ENCODE data around the gene ZMYND10. TPM values are rescaled to one million over a fixed set of nuclear protein-coding genes. Genes with fewer than 3 reads are reported as not detected.
"Not testable (repeated sequence)": the region's sequence is repeated elsewhere in the genome, so short reads cannot be mapped to it uniquely, and the experiment has no call there.

Gene ZMYND10
- total RNA-seq, 1 experiment from 2014 or later = 0.17 TPM

- DNase-seq (ENCODE audit: low read depth) = no peak
Observed at GRCh38 chr3:50325497-50326181, 19.9 kb downstream of the ZMYND10 start.

- no peak for DNase-seq (ENCODE audit: low read depth)
Observed at GRCh38 chr3:50325113-50325480, 20.4 kb downstream of the ZMYND10 start.

DNA sequence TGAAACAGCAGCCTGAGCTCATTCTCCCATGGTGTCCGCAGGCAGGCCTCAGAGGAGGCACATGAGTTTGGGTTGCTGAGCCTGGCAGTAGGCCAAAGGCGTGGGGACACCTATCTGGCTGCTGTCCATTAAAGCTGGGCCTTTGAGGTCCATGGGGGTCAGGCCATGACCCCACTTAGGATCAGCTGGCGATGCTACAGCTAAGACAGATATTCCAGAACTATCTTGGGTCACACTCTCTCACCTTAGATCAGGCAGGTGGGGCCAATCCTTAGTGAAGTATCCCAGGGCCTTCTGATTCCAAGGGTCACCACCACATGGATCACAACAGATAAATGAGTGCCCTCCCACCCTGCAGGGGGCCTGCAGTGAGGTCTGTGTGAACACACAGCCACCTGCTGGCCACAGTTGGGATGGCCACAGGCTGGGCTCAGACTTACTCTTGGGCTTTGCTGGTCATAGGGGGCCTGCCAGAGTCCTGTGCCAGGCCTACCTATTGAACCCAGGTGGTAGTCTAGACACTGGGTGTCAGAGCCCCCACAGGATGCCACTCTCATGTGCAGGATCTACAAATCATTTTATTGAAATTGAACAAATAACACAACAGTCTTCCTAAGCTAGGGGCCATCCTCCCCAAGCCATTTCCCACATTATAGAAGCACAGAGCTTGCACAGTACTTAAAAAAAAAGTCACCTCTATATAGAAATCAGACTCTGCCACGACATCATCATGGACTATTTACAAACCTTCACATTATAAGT, 21.0 kb downstream of the ZMYND10 start:
- peak; percentile 69 for DNase-seq (ENCODE audit: low read depth)

- DNase-seq (ENCODE audit: low read depth) = no peak
Observed at GRCh38 chr3:50323614-50324199, 21.8 kb downstream of the ZMYND10 start.

DNA sequence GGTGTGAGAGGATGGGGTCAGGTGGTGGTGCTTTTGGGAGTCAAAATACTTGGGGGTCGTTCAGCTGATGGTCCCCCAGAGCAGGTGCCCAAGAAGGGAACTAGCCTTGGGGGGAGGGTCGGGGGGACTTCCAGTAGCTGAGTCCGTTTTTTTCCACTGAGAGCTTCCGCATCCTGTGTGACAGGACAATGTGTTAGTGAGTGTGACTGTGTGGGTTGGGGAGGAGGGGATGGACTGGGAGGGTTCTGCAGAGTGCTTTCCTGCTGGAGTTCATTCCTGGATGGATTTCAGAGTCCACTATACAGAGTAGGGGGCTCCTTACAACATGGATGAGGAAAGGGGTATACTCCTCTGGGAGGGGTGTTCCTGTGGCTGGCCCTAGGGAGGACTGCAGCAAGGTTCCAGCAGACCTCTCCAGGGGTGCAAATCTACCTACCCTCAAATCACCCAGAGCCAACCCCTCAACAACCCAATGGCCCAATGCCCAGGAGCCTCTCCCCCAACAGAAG, 22.4 kb downstream of the ZMYND10 start:
- DNase-seq (ENCODE audit: low read depth) = no peak

GRCh38 chr3:50322386-50323091, 23.0 kb downstream of the ZMYND10 start, which contains the start of gene HYAL2:
TSS of gene HYAL2 (minus strand) at chr3:50322745. CDS start at chr3:50320489, 2,256 bp downstream.
- DNase-seq (ENCODE audit: low read depth) = no peak

- DNase-seq (ENCODE audit: low read depth) = no peak
Observed at GRCh38 chr3:50322115-50322385, 23.5 kb downstream of the ZMYND10 start.

- DNase-seq (ENCODE audit: low read depth) = peak; percentile 88
Observed at GRCh38 chr3:50321336-50322114, 24.0 kb downstream of the ZMYND10 start.

- peak; percentile 71 for DNase-seq (ENCODE audit: low read depth)
Observed at GRCh38 chr3:50320853-50321335, 24.6 kb downstream of the ZMYND10 start.

DNA sequence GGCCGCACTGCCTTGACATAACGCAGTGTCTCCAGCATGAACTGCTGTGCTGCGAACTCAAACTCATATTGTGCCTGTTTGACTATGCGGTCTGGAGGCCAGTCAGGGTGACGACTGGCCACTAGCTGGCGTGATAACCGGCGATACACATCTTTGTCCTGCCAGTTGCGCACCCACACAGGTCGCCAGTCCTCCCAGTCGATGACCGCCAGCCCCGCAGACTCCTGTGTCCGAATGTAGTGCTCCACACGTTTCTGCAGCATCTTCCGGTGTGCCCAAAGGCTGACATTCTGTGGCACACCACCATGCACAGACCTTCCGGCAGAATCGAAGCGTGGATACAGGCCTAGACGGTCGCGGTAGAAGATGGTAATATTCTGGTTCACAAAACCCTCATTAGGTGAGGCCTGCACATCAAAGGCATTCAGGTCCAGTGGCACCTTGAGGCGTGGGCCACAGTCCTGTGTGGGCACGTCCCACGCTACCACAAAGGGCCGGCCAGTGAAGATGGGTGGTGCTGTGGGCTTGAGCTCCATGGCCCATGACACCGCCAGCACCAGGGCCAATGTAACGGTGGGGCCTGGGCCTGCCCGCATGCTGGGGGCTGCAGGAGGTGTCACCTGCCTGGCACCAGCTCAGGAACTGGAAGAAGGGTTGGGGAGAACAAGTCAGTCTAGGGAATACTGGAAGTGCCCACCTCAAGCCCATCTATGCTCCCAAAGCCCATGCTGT, 25.5 kb downstream of the ZMYND10 start:
- DNase-seq (ENCODE audit: low read depth) = no peak

DNA sequence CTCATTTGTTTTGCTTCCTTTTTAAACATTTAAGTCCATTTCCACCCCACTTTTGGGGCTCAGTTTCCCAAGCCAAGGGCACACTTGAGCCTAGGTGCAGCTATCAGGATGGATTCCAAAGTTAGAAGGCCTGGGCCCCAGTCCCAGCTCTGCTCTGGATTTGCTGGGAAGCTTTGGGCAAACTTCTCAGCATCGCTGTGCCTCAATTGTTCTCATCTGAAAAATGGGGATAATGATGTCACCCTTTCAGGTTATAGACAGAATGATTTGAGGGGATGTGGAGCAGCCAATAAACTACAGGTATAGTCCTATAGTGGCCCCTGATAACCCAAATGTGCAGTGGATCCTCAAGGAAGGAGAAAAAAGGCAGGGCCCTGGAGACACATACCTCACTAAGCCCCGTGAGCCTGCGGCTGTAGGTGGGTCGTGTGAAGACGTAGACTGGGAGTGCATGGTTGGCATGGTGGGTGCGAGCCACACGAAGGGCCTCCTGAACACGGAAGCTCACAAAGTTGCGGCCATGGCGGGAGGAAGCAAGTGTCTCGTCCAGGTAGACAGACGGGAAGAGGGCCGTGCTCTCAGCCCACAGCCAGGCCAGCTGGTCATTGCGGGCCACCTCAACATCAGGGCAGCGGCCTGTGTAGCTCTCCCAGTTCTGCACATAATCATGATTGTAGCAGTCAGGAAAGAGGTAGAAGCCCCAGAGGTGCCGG, 26.2 kb downstream of the ZMYND10 start:
- DNase-seq (ENCODE audit: low read depth) = no peak

- no peak for DNase-seq (ENCODE audit: low read depth)
Observed at GRCh38 chr3:50318615-50319014, 26.9 kb downstream of the ZMYND10 start.

DNA sequence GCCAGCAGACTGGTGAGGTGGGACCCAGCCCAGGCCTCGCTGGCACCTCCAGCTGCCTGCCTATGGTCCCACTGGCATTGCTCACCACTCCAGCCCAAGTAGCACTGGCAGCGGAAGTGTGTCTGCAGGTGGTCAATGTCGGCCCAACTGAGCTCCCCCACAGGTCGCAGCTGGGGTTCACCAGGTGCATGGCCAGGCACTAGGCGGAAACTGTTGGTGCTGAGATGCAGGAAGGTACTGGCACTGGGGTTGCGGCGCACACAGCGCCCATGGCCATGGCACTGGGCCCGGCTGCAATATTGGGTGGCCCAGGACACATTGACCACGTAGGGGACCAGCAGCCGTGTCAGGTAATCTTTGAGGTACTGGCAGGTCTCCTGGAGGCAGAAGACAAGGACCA, 27.4 kb downstream of the ZMYND10 start:
- no peak for DNase-seq (ENCODE audit: low read depth)

DNA sequence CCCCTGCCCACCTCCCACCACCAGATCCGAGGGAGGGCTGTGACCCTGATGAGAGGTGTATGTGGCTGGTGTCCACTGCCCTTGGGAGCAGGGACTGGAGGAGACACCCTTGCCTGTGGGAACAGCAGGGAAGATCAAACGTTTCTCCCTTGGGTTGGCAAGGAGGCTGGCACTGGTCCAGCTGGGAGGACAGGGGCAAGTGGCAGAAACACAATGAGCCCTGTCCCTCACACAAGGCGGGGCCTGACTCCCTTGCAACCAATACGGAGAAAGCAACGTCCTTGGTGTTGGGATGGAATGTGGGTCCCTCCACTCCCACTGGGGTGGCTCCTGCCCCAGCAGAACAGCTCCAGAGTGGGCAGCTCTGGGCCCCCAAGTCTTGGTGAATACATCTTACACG, 28.2 kb downstream of the ZMYND10 start:
- DNase-seq (ENCODE audit: low read depth) = no peak

DNA sequence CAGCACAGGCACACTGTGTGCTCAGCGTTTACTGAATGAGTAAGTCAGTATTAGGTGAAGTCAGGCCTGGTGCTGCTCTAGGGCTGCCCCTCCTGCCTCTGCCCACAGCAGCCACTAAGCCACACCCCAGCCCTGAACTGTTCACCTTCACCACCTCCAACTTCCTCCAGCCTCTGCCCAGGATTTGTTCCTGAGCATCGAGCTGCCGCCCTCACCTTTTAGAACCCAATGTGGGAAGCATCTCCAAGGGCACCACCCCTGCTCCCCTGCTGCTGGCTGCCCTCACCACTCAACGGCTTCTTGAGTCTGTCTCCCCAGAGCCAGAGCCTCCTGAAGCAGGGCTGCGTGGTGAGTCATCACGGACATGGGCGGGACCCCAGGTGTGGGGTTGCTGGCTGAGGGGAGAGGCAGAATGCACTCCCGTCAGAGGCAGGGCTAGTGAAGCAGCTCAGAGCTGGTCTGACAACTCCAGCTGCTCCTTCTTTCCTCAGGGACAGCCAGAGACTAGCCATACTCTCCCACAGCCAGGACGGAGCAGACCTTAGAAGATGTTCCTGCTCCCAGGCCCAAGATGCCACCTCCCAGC, 28.8 kb downstream of the ZMYND10 start:
- peak; percentile 86 for DNase-seq (ENCODE audit: low read depth)

DNA sequence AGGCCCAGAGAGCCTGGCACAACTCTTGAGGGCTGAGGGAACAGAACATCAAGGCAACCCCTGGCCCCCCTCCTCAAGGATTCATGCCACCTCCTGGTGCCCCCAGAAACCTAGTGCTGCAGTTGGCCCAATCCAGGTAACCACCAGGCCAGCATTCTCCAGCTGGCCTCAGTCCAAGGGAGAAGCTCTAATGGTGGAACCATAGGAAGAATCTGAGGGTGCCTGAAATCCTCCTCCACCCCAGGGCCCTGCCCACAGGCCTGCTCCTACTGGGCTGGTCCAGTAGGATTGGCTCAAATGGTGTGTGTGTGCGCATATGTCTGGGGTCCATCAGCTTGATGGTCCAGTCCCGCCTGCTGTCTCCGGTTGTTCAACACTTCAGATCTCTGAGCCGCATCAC, 30.7 kb downstream of the ZMYND10 start:
- DNase-seq (ENCODE audit: low read depth) = no peak

DNA sequence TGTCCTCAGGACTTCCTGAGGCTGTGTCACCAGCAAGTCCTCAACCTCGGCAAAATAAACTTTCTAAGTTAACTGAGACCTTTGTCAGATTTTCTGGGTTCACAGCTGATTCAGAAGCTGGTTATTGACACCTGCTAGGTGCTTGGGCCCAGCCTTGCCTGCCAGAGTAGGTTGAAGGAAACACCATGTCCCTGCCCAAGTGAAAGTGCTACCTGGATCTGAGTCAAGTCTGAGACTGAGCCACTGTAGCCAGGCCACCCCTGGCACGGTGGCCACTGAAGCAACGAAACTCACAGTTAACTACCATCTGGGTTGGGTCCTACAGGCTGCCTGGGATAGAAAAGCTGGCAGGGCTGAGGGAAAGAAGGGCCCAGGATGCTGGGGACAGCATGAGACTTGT, 31.2 kb downstream of the ZMYND10 start:
- no peak for DNase-seq (ENCODE audit: low read depth)

- not testable (repeated sequence) for DNase-seq (ENCODE audit: low read depth)
Observed at GRCh38 chr3:50312041-50312440, 33.5 kb downstream of the ZMYND10 start.

DNA sequence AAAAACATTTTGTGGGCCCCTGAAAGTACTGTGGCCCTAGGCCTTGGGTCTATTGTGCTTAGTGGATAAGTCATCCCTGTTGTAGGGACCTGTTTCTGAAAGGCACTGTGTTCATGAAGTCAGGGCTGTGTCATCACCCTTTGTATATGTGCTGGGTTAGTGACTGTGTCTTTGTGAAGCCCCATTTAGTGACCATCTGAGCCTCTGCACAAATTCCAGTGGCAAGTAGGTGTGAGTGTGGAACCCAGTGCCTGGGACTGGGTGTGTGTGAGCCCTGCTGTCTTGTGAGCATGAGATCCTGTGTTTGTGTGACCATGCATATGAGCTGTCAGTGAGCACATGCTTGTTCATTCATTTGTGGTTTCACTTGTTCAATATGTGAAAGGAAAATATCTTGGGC, 40.9 kb downstream of the ZMYND10 start:
- no peak for DNase-seq (ENCODE audit: low read depth)

Measured in Daoy (cell line).